Measurements from ENCODE around the gene THADA.

Gene THADA

DNA sequence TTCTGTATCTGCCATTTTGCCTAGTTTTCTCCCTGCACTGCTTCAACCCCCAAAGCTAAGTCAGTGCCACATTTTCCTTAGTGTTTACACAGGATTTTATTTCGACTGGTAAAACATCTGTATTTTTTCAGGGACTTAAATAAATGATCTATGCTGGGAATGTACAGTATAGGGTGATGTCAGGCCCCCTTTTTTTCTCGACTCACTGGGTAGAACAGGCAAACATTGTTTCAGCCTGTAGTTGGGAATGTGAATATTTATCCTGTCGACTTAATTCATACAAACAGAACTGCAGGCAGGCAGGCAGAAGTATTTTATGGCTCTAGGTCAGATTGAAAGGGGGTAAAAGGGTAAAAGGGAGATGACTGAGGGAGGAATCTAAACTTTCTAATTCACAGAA lies 245.9 kb downstream of the THADA start:
- DNase-seq (ENCODE audit: low read depth) = no peak

DNA sequence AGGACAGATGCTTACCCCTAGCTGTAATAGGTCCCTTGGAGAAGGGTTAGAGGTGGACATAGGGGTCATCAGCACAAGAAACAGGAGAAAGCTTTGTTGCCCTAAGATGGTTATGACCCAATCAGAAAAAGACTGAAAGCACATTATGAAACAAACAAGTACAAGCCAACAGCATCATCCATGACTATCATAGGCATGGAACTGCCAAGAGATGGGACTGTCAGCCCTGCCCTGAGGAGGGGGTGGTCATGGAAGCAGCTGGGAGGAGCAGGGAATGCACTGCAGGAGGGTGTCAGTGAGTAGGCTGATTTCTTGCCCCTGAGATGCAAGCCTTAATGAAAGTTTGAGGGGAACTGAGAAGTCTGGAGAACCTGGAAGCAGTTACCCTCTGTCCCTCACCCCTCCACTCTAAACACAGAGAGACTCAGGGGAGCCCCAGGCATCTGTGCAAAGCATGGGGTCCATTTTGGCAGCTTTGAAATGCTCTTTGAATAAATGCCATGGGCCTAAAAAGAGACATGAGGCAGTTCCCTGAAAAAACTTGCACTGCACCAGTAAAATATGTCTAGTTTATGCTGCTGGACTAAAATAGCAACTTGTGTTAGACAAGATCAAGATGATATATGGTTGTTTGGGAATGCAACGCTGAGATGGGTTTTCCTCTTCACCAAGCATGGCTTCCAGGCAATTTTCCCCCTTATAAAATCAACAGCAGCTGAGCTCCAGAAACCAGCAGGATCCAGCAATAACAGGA lies 246.8 kb downstream of the THADA start:
- no peak for DNase-seq (ENCODE audit: low read depth)

DNA sequence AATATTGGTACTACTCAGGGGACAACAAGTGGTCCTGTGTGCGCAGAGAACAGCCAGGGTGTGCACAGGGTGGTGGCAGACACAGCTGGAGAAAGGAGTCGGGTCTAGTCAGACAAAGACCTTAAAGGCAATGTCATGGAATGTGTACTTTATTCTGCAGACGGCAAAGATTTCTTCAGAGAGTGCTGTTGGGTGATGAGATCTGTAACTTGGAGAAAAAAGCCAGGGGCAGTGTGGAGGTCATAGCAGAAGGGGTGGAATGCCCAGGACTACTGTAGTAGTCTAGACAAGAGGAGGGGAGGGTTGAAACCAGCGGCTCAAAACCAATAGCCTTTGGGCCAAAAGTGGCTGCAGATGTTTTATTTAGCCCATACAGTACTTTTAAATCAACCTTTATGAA lies 248.1 kb downstream of the THADA start:
- no peak for DNase-seq (ENCODE audit: low read depth)

- no peak for DNase-seq (ENCODE audit: low read depth)
Measured at GRCh38 chr2:43346602-43347567, 249.0 kb downstream of the THADA start.

DNA sequence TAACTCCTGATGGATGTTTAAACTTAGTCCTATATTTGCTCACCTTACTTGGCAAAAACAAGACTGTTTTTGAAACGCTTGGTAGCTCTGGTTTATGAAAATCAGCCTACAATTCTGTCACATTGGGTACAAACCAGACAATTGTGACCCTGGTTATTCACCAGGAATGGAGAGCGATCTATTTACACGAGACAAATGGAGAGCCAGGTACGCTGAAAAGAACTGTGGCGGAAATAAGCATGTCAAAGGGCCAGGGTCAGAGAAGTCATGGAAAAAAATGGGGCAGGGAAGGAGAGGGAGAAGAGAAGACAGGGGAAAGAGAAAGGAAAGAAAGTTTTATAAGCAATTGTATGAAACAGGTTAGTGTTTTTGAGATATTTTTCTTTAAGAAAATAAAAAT lies 250.0 kb downstream of the THADA start:
- no peak for DNase-seq (ENCODE audit: low read depth)

- DNase-seq (ENCODE audit: low read depth) = no peak
Measured at GRCh38 chr2:43345391-43345813, 250.4 kb downstream of the THADA start.

DNA sequence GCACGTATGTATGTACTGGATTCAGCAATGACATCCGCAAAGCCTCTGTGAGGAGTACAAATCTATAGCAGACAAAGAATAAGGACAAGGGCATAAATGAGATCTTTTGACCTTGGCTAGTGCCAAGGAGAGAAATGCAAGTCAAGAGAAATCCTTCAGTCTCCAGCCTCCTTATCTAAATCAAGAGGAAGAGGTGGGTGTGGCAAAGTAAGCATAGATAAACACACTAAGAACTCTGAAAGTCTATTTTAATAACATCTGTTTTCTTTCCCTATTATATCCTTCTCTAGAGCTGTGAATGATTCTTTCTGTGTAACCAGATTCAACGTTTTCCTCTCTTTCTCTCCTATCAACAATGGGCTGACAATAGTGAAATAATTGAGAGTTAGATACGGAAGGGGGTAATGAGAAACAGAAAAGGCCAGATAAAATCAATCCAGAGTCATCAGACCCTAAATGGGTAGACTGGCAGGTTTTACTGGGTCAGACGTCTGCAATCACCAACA lies 250.9 kb downstream of the THADA start:
- DNase-seq (ENCODE audit: low read depth) = no peak

DNA sequence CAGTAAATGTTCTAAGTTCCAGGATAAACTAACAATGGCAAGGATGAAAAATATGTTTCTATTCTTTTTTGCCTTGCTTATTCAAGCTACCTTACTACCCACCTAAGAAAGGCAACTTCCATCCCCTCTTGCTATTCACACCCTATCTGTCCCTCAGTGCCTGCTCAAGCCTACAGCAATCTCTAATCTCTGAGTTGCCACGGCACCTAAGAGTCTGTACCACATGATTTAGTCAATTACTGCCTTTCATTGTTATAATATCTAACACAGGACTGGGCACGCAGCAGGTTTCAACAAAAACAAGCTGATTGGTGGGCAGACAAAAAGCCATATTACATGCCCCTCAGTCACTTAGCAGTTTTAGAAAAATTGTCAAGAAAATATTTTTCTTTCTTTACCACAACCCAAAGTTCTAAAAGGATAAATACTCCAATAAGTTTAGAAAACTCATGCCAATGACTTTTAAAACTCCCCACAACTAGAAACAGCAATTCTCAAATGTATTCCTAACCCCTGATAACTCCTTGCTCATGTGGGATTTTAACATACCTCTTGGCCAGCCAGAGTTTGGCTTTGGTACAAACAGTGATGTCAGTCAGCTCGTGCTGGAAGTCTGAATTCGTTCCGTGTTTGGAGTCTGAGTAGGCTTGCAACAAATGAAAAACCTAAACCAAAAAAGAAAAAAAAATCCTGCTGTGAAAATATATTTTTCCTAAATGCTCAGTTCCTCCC lies 252.1 kb downstream of the THADA start:
- no peak for DNase-seq (ENCODE audit: low read depth)

GRCh38 chr2:43341959-43342757 lies 253.7 kb downstream of the THADA start:
- DNase-seq (ENCODE audit: low read depth) = no peak

DNA sequence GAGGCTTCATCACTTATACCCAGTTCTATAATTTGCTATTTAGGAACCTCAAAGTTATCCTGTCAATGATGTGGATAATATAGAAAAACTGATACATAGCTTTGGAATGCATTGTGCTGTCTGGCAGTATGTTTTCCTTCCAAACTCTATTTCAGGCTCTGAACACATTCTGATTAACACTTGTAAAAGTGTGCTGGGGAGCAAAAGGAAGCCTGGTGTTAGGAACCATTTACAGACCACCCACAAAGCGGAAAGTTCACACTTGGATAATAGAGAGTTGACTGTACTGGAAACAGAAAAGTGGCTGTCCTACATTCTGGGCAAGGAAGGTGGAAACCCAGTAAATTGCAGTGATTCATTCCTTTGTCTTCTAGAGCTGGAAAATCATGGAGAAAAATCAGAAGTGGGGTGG lies 254.9 kb downstream of the THADA start:
- DNase-seq (ENCODE audit: low read depth) = no peak

DNA sequence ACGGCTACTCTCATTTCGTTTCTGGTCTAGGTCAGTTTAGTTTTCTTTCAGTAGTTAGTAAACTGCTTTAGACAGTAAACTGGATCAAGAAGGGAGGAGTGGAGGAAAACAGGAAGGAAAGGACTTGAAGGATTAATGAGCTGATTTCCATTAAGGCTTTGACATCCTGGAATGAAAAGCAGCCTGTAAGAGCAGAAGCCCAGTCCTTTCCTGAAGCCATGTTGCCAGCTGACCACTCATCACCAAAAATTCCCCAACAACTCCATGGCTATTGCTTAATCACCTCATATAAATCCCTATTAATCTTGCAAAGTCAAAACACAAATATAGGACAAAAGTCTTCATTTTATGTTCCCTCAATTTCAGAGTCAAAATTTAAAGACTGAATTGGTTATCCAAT lies 255.8 kb downstream of the THADA start:
- DNase-seq (ENCODE audit: low read depth) = no peak

- DNase-seq (ENCODE audit: low read depth) = no peak
Measured at GRCh38 chr2:43333656-43334144, 262.1 kb downstream of the THADA start.

DNA sequence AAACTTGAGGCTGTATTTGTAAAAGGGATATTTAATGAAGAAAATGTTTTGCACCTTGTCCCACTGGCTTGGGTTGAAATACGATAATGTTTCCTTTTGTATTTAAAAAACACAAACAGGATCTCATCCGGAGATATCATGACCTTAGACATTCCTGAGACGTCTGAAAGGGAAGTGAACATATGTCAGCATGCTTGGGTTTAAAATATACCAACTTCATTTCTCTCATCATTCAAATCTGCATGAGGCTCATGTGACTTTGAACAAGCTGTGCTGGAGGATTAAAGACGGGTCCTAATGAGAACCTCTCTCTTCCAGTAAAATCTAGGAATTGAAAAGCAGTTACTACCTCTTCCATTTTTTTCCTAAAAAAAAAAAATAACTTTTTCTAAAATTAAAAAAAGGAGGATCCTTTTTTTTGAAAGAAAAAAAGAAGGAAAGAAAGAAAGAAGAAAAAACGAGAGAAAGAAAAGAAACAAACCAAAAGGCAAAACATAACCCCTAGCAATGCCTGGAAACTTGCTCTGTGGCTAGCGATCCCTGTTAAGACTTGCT lies 262.7 kb downstream of the THADA start:
- no peak for DNase-seq (ENCODE audit: low read depth)

- no peak for DNase-seq (ENCODE audit: low read depth)
Measured at GRCh38 chr2:43332653-43333052, 263.2 kb downstream of the THADA start.

DNA sequence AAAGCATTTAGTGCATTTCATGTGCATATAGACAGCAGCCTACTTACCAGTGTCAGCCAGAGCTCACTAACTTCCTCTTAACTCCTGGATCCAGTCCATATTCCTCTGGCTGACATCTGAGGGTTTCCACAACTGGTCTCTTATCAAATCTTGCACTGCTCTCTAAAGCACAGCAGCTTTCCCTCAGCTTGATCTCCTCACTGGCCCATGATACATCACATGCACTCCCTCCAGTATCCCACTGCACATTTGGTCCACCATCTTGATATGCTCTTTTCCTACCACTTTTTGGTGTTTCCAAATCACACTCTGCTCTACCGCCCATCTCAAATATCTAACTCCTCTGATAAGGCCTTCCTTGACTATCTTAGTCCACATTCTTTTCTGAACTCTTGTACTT lies 264.4 kb downstream of the THADA start:
- DNase-seq (ENCODE audit: low read depth) = no peak

- DNase-seq (ENCODE audit: low read depth) = no peak
Measured at GRCh38 chr2:43329637-43330036, 266.2 kb downstream of the THADA start.

DNA sequence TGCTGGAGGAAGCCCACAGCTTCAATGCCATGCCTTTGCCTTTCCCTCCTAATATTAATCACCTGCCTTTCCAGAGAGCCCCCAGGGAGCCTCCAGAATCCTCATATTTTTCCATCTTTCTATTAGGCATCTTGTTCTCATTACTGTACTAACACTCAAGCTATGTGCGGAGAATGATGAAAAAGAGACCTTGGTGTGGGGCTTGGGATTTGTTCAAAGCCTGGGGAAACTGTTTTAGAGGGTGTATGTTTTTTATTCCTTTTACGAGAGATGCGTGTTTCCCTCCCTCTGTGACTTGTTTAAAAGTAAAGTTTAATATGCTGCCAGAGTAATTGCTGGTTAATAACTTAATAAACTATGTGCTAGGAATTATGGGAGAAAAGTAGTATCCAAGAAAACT lies 267.0 kb downstream of the THADA start:
- no peak for DNase-seq (ENCODE audit: low read depth)

- no peak for DNase-seq (ENCODE audit: low read depth)
Measured at GRCh38 chr2:43328133-43328532, 267.7 kb downstream of the THADA start.

GRCh38 chr2:43327119-43327518 lies 268.7 kb downstream of the THADA start:
- no peak for DNase-seq (ENCODE audit: low read depth)

GRCh38 chr2:43326101-43326825 lies 269.6 kb downstream of the THADA start:
- DNase-seq (ENCODE audit: low read depth) = no peak

All from T-helper 22 cell (primary cell).